Limb (tissue), 2 donors: ENCODE results near the gene GRID1.
"Not testable (repeated sequence)": the region's sequence is repeated elsewhere in the genome, so short reads cannot be mapped to it uniquely, and the experiment has no call there.

ENCODE experiments used
- DNase-seq, 2 donors: peaks; one replicate each; pipeline ENCODE4 v3.0.0-alpha.2; 2016; ENCODE audit errors: extremely low spot score in 2 of 2

Gene GRID1

DNA sequence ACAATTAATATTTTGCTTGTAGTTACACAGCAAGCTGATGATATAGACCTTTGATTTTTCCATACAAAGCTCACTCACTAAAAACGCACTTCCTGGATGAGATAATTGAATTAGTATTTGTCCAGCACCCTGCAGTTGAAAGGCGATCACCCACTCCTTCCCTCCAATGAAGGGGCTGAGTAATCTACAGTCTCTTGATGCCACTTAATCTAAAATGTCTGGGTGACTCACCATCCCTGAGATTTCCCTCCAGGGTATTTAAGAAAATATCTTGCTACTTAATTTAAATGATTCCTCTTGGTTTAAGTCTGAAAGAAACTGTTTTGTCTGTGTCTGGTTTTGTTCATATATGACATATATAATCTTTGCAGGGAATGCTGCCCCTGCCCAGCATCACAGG lies 515.3 kb downstream of the GRID1 start:
- no peak for DNase-seq

DNA sequence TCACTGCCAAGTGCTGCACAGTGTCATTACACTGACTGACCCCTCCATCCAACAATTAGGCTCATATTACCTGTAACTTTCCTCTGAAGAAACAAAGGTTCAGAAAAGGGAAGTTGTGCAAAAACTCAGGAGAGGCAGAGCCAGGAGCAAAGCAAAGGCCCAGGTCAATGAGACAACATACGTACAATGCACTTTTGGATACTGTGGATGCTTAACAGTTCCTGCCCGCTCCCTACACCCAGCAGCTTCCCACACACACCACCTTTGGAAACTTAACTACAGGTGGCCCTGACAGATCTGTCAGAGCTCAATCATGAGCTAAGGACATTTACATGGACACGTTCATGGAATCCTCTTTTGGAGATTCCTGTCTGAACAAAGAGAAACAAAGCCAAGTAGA lies 515.9 kb downstream of the GRID1 start:
- DNase-seq, result no peak

DNA sequence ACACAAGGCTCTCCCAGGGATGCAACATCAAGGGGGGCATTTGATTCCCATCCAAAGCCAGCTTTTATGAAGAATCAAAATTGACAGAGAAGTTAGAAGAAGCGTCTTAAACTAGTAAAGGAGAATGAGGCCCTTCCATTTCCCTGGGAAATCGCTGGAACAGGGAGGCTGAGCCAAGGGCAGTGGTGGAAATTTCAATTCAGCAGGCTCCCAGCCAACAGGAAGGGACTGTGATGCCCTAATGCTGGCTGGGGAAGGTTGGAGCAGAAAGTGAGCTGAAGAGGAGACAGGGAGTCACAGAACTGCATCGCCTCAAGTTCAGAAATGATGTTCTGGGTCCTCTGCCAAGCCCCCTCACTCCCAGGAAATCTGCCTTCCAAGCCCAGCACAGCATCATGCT lies 517.3 kb downstream of the GRID1 start:
- no peak for DNase-seq

- no peak for DNase-seq
These were observed 517.8 kb downstream of the GRID1 start for GRCh38 chr10:85848756-85849155.

DNA sequence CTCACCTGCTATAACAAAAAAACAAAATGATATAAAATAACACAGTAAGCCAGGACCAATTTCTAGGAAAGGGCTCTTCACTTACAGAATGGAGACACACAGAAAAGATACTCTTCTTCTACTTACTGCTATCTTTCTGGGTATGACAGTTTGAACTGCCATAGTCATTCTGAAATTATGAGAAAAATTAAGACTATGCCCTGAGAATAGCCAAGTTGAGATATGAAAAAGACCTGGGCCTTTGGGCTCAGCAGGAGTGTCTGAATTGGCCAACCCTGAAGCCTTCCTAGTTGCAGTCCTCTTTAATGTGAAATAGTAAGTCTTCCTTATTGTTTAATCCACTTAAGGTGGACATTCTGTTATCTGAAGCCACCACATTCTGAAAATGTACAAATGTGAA lies 519.5 kb downstream of the GRID1 start:
- no peak for DNase-seq

DNA sequence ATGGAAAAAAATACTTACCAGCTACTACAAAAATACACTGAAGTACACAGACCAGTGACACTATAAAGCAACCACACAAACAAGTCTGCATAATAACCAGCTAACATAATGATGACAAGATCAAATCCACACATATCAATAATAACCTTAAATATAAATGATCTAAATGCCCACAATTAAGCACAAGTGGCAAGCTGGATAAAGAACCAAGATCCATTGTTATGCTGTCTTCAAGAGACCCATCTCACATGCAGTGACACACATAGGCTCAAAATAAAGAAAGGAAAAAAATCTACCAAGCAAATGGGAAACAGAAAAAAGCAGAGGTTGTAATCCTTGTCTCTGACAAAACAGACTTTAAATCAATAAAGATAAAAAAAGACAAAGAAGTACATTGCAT lies 527.9 kb downstream of the GRID1 start:
- not testable (repeated sequence) for DNase-seq

GRCh38 chr10:85832988-85833387 lies 533.6 kb downstream of the GRID1 start:
- no peak for DNase-seq

GRCh38 chr10:85831422-85831821 lies 535.2 kb downstream of the GRID1 start:
- no peak for DNase-seq

- no peak for DNase-seq
These were observed 540.2 kb downstream of the GRID1 start for GRCh38 chr10:85826377-85826776.

GRCh38 chr10:85811405-85811804 lies 555.2 kb downstream of the GRID1 start:
- DNase-seq, result no peak

- no peak for DNase-seq
These were observed 555.9 kb downstream of the GRID1 start for GRCh38 chr10:85810674-85811073.

DNA sequence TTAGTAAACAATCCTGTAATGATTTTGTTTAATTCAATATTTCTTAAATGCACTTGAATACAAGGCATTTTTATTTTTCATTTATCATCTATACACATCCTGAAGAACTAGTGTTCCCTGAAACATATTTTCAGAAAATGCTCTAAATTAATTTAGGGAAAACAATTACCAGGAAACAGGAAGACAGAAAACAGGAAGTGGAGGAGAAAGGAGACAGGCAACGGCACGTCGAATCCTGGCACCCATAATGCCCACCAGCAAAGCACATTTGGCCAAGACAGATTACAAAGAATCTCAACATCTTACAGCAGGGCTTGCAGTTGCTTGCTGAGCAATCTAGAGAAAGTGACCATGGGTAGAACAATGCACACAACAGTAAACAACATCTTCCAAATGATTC lies 571.1 kb downstream of the GRID1 start:
- DNase-seq, result no peak

DNA sequence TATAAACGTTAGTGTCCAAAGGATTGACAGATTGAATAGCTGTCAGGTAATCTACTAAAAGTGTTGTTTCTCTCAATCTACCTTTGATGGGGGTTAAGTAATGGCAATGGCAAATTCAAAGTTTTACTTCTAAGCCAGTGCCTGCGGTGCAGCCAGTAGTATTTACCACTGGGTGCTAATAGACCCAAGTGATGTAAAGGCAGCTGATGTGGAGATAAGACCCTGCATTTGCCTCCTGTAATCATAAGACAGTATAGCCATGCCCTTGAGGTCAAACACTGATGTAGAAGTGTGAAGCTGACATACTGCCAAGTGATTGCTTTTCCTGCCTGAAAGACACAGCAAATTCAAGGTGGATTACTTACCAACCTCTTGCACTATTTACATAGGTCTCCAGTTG lies 572.0 kb downstream of the GRID1 start:
- no peak for DNase-seq

GRCh38 chr10:85792533-85792858 lies 574.1 kb downstream of the GRID1 start:
- DNase-seq, result no peak

- DNase-seq, result peak in 1 of 2 donors; percentile 69
These were observed 574.6 kb downstream of the GRID1 start for GRCh38 chr10:85791818-85792532.

DNA sequence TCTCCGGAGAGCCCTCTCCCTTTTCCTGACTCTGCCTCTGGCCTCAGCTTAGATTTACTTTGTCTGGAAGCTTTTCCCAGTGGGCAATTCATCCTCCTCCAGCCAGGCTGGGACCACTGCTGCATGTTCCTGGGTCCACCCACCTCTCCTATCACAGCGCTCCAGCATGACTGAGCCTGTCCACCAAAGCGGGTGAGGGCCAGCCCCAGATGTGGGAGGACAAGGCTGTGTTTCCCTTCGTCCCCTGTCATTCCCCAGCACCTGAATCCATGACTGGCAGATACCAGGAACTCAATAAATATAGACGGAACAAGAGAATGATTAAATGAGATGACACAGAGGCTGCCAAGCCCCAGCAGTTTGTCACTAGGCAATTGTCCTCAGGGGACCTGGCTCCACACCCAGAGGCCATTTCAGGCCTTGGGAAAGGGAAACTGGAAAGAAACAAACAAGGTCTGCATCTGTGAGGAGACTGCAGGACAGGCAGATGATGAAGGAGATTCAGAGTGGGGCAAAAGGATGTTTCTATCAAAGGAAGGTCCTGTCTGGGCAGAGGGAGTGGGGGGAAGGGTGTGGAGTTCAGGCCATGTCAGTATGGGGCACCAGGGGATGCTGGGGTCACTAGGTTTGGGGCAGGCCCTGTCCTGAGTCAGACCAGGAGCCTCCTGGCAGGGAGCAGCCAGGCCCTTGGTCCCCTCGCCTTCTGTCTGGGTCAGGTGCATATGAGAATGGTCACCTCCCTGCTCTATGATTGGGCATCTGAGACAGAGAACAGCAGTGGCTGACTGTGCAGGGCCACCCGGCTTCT lies 576.4 kb downstream of the GRID1 start:
- DNase-seq, result no peak

GRCh38 chr10:85789125-85789524 lies 577.5 kb downstream of the GRID1 start:
- no peak for DNase-seq

- DNase-seq, result no peak
These were observed 578.0 kb downstream of the GRID1 start for GRCh38 chr10:85788570-85788969.

DNA sequence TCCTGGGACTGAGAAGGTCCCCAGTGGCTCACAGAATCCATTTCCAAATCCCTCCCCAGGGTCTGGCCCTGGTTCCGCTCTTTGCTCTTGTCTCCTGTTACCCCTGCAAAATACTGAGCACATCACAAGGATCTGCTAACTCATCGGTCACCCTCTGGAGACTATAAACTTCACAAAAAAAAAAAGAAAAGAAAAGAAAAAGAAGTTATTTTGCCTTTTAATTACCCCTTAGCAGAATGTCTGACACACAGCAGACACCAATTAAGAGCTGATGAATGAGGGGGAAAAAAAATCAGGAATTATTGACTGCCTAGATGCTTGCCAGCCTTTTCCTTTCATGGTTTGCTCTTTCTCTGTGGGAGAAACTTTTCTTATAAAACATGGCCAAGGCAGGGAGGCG lies 578.7 kb downstream of the GRID1 start:
- no peak for DNase-seq

DNA sequence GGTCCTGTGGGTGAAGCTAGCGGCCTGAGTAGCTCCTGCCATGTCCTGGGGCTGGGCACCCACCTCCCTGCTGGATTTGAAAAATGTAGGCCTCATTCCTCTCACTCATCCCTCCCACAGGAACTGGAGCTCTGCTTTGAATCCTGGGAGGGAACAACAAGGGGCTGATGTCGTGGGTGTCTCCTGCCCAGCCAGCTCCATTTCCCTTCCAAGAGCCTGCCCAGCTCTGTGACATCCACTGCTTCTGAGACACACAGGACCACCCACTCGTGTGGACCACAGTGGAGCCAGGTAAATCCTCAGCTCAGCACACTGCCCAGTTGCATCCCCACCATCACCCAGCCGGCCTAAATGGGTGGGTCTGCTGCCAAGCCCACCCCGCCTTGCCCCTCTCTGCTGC lies 579.2 kb downstream of the GRID1 start:
- no peak for DNase-seq

DNA sequence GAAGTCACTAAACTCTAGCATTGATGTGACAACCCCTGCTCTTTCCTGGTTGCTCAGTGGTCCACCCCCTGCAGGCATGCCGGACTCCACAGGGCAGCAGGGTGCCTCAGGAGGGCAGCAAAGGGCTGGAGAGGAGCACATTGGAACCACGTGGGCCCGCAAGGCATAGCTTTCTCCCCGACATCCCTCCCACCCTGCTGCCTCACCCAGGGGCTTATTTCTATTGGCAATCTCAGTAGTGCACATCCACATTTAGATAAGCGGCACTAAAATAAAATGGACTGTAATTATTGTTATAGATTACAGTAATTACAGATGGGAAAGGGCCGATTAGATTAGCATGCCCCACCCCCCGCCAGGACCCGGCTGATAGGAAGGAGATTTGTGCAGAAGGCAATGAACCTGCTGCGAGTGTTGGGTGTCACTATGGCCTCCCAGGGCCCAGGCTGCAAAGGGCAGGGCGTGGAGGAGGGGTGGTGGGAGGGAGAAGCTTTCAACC lies 580.1 kb downstream of the GRID1 start:
- DNase-seq, result no peak

DNA sequence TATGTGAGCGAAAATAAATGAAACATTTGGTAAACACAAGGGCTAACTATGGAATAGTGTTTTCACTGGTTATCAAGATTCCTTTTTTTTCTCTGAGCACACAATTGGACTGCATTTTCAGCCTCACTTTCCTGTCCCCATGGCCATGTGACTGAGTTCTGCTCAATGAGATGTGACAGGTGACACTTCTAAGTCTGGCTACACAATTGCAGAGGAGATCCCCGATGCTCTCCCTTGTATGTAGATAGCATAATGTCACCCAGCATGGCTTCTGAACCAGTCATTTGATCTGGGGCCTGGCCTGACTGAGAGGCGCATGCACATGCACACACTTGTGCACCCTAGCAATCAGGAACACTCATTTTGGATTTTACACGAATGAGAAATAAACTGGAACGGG lies 581.8 kb downstream of the GRID1 start:
- no peak for DNase-seq

DNA sequence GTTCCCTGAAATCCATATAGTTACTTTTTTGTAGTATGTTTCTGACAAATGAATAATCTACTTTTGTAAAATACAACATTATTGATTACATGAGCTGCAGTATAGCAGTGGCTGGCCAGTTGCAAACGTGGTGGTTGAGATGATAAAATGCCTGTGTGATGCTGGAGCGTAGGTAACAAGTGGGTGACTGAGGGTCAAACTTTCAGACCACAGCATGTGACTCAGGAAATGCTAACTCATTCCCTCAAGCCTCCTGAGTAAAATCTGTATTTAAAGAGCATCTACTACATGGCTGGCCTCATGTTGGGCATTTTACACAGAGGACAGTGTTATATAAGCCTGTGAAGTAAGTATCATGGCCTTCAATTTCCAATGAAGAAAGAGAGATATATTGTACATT lies 585.2 kb downstream of the GRID1 start:
- DNase-seq, result no peak
